Neural cell (in vitro differentiated cells): ENCODE results near the gene CIAO1.

Source experiments
- MXI1 ChIP-seq: fragments of 450-650 bp; conservative IDR thresholded peaks from 2 replicates; pipeline ENCODE4 v1.6.1; 2014; ENCODE audit warnings: antibody characterized with exemption, mild to moderate bottlenecking; ENCODE audit not compliant: poor library complexity, severe bottlenecking
- RAD21 ChIP-seq: fragments of 450-650 bp; conservative IDR thresholded peaks from 2 replicates; pipeline ENCODE4 v1.6.1; 2014; ENCODE audit warnings: antibody characterized with exemption, mild to moderate bottlenecking, moderate library complexity
- SMC3 ChIP-seq: fragments of 450-650 bp; conservative IDR thresholded peaks from 2 replicates; pipeline ENCODE4 v1.6.1; 2014; ENCODE audit warnings: antibody characterized with exemption, mild to moderate bottlenecking, moderate library complexity; ENCODE audit not compliant: poor library complexity
- TAF1 ChIP-seq: IDR thresholded peaks from 2 replicates; pipeline ENCODE4 v1.6.1; 2012; ENCODE audit warnings: low read depth
- TF ChIP-seq, protein P1 (sequence below): fragments of 450-650 bp; IDR thresholded peaks from 2 replicates; pipeline ENCODE4 v1.5.1; 2014; ENCODE audit warnings: antibody characterized with exemption, mild to moderate bottlenecking, moderate library complexity; ENCODE audit not compliant: poor library complexity, severe bottlenecking

DNA sequence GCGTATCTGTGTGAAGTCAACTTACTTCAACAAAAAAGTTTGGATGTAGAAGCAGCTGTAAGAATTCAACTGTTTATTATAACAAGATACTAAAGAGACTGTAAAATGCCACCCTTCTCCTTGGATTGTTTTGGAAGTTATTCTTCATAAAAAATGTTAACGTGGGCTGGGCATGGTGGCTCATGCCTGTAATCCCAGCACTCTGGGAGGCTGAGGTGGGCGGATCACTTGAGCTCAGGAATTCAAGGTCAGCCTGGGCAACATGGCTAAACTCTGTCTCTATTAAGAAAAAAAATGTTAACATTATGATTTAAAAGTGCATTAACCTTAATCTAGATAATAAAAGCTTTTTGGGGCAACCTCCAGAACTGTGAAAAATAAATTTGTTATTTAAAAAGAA, 7.7 kb downstream of the CIAO1 start:
- TF ChIP-seq, protein P1, sequence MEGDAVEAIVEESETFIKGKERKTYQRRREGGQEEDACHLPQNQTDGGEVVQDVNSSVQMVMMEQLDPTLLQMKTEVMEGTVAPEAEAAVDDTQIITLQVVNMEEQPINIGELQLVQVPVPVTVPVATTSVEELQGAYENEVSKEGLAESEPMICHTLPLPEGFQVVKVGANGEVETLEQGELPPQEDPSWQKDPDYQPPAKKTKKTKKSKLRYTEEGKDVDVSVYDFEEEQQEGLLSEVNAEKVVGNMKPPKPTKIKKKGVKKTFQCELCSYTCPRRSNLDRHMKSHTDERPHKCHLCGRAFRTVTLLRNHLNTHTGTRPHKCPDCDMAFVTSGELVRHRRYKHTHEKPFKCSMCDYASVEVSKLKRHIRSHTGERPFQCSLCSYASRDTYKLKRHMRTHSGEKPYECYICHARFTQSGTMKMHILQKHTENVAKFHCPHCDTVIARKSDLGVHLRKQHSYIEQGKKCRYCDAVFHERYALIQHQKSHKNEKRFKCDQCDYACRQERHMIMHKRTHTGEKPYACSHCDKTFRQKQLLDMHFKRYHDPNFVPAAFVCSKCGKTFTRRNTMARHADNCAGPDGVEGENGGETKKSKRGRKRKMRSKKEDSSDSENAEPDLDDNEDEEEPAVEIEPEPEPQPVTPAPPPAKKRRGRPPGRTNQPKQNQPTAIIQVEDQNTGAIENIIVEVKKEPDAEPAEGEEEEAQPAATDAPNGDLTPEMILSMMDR: no peak
- TF ChIP-seq RAD21: no peak
- TF ChIP-seq MXI1: no peak
- TF ChIP-seq SMC3: no peak
- no peak for TF ChIP-seq TAF1
